Neural cell (in vitro differentiated cells): ENCODE results near the gene IPO8. TPM values are rescaled to one million over a fixed set of nuclear protein-coding genes. Genes with fewer than 3 reads are reported as not detected.

Experiments used
- H2AFZ ChIP-seq: fragments of 200-600, 300-800 bp; sonication (generic), shearing (Covaris generic); 2 replicates; pipeline ENCODE4 v1.6.0; 2014; ENCODE audit warnings: low read depth, mild to moderate bottlenecking, antibody characterized with exemption, low read length, moderate library complexity
- H3F3A ChIP-seq: fragments of 200-600 bp; shearing (Covaris generic); 2 replicates; pipeline ENCODE4 v1.6.1; 2016; ENCODE audit warnings: mild to moderate bottlenecking, moderate library complexity, mixed read lengths, antibody characterized with exemption, low read length; ENCODE audit not compliant: insufficient read depth, poor library complexity, severe bottlenecking
- H3K27ac ChIP-seq: fragments of 200-600, 300-800 bp; sonication (generic), shearing (Covaris generic); 2 replicates; pipeline ENCODE4 v1.5.1; 2014; ENCODE audit warnings: mild to moderate bottlenecking, low read length, moderate library complexity
- H3K27me3 ChIP-seq: fragments of 300-800, 200-600 bp; sonication (generic), shearing (Covaris generic); 2 replicates; pipeline ENCODE4 v1.6.0; 2014; ENCODE audit warnings: mild to moderate bottlenecking, low read depth, low read length, moderate library complexity; ENCODE audit not compliant: insufficient read depth
- H3K36me3 ChIP-seq: fragments of 300-800, 200-600 bp; sonication (generic), shearing (Covaris generic); 2 replicates; pipeline ENCODE4 v1.5.1; 2014; ENCODE audit warnings: mild to moderate bottlenecking, antibody characterized with exemption, low read length, moderate library complexity; ENCODE audit not compliant: insufficient read depth
- H3K4me2 ChIP-seq: fragments of 300-800, 200-600 bp; sonication (generic), shearing (Covaris generic); 2 replicates; pipeline ENCODE4 v1.6.0; 2014; ENCODE audit warnings: mild to moderate bottlenecking, low read length
- H3K4me3 ChIP-seq: fragments of 300-800, 200-600 bp; sonication (generic), shearing (Covaris generic); 2 replicates; pipeline ENCODE4 v1.5.1; 2014; ENCODE audit warnings: mild to moderate bottlenecking, low read length, moderate library complexity
- H3K79me2 ChIP-seq: fragments of 200-600 bp; shearing (Covaris generic); replicated peaks from 2 replicates; pipeline ENCODE4 v1.6.0; 2014; ENCODE audit warnings: mild to moderate bottlenecking, low read length, moderate library complexity; ENCODE audit not compliant: insufficient read depth
- H3K9ac ChIP-seq: fragments of 300-800, 200-600 bp; sonication (generic), shearing (Covaris generic); 2 replicates; pipeline ENCODE4 v1.6.1; 2016; ENCODE audit warnings: mild to moderate bottlenecking, low read length, mixed read lengths
- H3K9me2 ChIP-seq: fragments of 200-600 bp; shearing (Covaris generic); 2 replicates; pipeline ENCODE4 v1.6.1; 2016; ENCODE audit warnings: mild to moderate bottlenecking, low read length, mixed read lengths; ENCODE audit not compliant: insufficient read depth
- H3K9me3 ChIP-seq: fragments of 200-600, 300-800 bp; sonication (generic), shearing (Covaris generic); 2 replicates; pipeline ENCODE4 v1.6.1; 2016; ENCODE audit warnings: mild to moderate bottlenecking, mixed run types, low read length, moderate library complexity, mixed read lengths
- H4K20me1 ChIP-seq: fragments of 200-600 bp; shearing (Covaris generic); 2 replicates; pipeline ENCODE4 v1.6.1; 2016; ENCODE audit warnings: mild to moderate bottlenecking, mixed run types; ENCODE audit not compliant: insufficient read depth
- EP300 ChIP-seq: fragments of 450-650 bp; conservative IDR thresholded peaks from 2 replicates; pipeline ENCODE4 v1.6.1; 2014; ENCODE audit warnings: antibody characterized with exemption, mild to moderate bottlenecking, moderate library complexity; ENCODE audit not compliant: poor library complexity, severe bottlenecking
- EZH2 ChIP-seq: fragments of 200-600, 300-800 bp; shearing (Covaris generic), sonication (generic); IDR thresholded peaks from 2 replicates; pipeline ENCODE4 v1.6.1; 2014; ENCODE audit warnings: antibody characterized with exemption, low read length, borderline replicate concordance, mild to moderate bottlenecking; ENCODE audit not compliant: insufficient read depth, poor library complexity, severe bottlenecking
- MXI1 ChIP-seq: fragments of 450-650 bp; conservative IDR thresholded peaks from 2 replicates; pipeline ENCODE4 v1.6.1; 2014; ENCODE audit warnings: antibody characterized with exemption, mild to moderate bottlenecking; ENCODE audit not compliant: poor library complexity, severe bottlenecking
- POLR2AphosphoS5 ChIP-seq: IDR thresholded peaks from 2 replicates; pipeline ENCODE4 v1.6.1; 2012
- RAD21 ChIP-seq: fragments of 450-650 bp; conservative IDR thresholded peaks from 2 replicates; pipeline ENCODE4 v1.6.1; 2014; ENCODE audit warnings: antibody characterized with exemption, mild to moderate bottlenecking, moderate library complexity
- SMC3 ChIP-seq: fragments of 450-650 bp; conservative IDR thresholded peaks from 2 replicates; pipeline ENCODE4 v1.6.1; 2014; ENCODE audit warnings: antibody characterized with exemption, mild to moderate bottlenecking, moderate library complexity; ENCODE audit not compliant: poor library complexity
- TAF1 ChIP-seq: IDR thresholded peaks from 2 replicates; pipeline ENCODE4 v1.6.1; 2012; ENCODE audit warnings: low read depth
- polyA plus RNA-seq: library from polyadenylated mRNA; depleted of rRNA; stranded (reverse); fragments of >200 nt; gene quantifications from 2 replicates; pipeline ENCODE4 v1.2.3, GENCODE V29; 2014
- TF ChIP-seq, protein P1 (sequence below): IDR thresholded peaks from 2 replicates; pipeline ENCODE4 v1.6.1; 2012; ENCODE audit warnings: borderline replicate concordance
- TF ChIP-seq, protein P2 (sequence below): fragments of 450-650 bp; IDR thresholded peaks from 2 replicates; pipeline ENCODE4 v1.5.1; 2014; ENCODE audit warnings: antibody characterized with exemption, mild to moderate bottlenecking, moderate library complexity; ENCODE audit not compliant: poor library complexity, severe bottlenecking

Gene IPO8
- polyA plus RNA-seq, 1 donor from 2014 or later, result 18.8 TPM

- Histone ChIP-seq H3K4me2 (no peak overlapping the region), H2AFZ (no peak overlapping the region), H3K9ac (no peak overlapping the region), H3K9me2 (no peaks in the 10 kb centered on the region), H4K20me1 (no peaks in the 10 kb centered on the region), H3K27me3 (no peaks in the 10 kb centered on the region), H3K36me3 (no peaks in the 10 kb centered on the region), H3K9me3 (no peaks in the 10 kb centered on the region), H3K4me3 (no peak overlapping the region), H3K79me2 (no peaks in the 10 kb centered on the region), H3K27ac (no peak overlapping the region), H3F3A (no peaks in the 10 kb centered on the region)
- TF ChIP-seq, protein P1, sequence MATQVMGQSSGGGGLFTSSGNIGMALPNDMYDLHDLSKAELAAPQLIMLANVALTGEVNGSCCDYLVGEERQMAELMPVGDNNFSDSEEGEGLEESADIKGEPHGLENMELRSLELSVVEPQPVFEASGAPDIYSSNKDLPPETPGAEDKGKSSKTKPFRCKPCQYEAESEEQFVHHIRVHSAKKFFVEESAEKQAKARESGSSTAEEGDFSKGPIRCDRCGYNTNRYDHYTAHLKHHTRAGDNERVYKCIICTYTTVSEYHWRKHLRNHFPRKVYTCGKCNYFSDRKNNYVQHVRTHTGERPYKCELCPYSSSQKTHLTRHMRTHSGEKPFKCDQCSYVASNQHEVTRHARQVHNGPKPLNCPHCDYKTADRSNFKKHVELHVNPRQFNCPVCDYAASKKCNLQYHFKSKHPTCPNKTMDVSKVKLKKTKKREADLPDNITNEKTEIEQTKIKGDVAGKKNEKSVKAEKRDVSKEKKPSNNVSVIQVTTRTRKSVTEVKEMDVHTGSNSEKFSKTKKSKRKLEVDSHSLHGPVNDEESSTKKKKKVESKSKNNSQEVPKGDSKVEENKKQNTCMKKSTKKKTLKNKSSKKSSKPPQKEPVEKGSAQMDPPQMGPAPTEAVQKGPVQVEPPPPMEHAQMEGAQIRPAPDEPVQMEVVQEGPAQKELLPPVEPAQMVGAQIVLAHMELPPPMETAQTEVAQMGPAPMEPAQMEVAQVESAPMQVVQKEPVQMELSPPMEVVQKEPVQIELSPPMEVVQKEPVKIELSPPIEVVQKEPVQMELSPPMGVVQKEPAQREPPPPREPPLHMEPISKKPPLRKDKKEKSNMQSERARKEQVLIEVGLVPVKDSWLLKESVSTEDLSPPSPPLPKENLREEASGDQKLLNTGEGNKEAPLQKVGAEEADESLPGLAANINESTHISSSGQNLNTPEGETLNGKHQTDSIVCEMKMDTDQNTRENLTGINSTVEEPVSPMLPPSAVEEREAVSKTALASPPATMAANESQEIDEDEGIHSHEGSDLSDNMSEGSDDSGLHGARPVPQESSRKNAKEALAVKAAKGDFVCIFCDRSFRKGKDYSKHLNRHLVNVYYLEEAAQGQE, result no peak
- TF ChIP-seq TAF1 (no peak), SMC3 (no peak), RAD21 (no peak), EP300 (no peak), POLR2AphosphoS5 (no peak), EZH2 (no peak), MXI1 (no peak)
- TF ChIP-seq, protein P2, sequence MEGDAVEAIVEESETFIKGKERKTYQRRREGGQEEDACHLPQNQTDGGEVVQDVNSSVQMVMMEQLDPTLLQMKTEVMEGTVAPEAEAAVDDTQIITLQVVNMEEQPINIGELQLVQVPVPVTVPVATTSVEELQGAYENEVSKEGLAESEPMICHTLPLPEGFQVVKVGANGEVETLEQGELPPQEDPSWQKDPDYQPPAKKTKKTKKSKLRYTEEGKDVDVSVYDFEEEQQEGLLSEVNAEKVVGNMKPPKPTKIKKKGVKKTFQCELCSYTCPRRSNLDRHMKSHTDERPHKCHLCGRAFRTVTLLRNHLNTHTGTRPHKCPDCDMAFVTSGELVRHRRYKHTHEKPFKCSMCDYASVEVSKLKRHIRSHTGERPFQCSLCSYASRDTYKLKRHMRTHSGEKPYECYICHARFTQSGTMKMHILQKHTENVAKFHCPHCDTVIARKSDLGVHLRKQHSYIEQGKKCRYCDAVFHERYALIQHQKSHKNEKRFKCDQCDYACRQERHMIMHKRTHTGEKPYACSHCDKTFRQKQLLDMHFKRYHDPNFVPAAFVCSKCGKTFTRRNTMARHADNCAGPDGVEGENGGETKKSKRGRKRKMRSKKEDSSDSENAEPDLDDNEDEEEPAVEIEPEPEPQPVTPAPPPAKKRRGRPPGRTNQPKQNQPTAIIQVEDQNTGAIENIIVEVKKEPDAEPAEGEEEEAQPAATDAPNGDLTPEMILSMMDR, result no peak
Observed at GRCh38 chr12:30725739-30726138, 30.1 kb upstream of the IPO8 start.

DNA sequence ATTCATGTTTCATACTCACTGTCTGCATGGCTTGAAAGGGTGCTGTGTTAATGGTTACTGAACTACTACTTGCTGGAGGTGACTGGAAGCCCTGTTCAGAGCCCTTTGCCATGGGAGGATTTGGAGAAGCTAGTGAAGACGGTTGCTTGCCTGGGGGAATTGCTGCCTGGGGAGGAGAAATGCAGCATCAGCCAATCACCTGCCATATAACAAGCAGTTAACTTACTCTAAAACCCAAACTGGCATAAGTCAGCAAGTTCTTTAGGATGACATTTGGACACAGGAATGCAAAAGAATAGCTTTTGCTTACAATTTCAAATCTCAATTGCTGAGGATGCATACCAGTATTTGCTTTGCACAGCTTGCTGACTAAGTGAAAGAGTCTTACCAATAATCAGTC, 23.4 kb upstream of the IPO8 start:
- H3K36me3 ChIP-seq, result no peaks in the 10 kb centered on the region
- H4K20me1 ChIP-seq, result no peaks in the 10 kb centered on the region
- TF ChIP-seq, protein P2, result no peak
- TF ChIP-seq EP300, result no peak
- TF ChIP-seq, protein P1, result no peak
- no peak for TF ChIP-seq MXI1
- TF ChIP-seq SMC3, result no peak
- no peak for TF ChIP-seq EZH2
- TF ChIP-seq RAD21, result no peak
- TF ChIP-seq POLR2AphosphoS5, result no peak
- no peak for TF ChIP-seq TAF1
- H3K9me2 ChIP-seq, result no peaks in the 10 kb centered on the region
- no peak overlapping the region for H3K4me3 ChIP-seq
- H3K79me2 ChIP-seq, result no peaks in the 10 kb centered on the region
- no peak overlapping the region for H3K9ac ChIP-seq
- H3K27ac ChIP-seq, result no peak overlapping the region
- H3K4me2 ChIP-seq, result no peak overlapping the region
- no peaks in the 10 kb centered on the region for H3K9me3 ChIP-seq
- H2AFZ ChIP-seq, result no peak overlapping the region
- no peaks in the 10 kb centered on the region for H3K27me3 ChIP-seq
- H3F3A ChIP-seq, result no peaks in the 10 kb centered on the region
